ENCODE data around the gene CTDSPL2.

DNA sequence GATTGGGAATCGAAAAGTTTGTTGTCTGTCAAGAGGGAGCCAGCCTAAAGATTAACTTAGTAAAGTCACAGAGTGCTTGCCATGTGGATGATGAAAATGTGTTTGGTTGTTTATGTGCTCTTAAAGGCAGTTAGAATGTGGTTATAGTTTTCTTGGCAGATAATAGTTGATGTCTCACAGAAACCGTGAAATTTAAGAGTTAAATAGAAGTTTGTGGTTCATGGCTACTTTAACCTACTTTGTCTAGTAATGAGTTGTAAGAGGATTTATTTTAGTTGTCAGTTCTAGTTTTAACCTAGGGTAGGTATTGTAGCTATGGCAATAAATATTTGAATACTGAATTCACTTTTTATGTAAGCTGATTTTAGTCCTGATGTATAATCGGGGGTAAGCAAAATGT lies 73.1 kb downstream of the CTDSPL2 start:
- no peak for TF ChIP-seq EZH2phosphoT487 (IDR thresholded peaks at IDR 0.05; ENCODE audit: insufficient read depth, low read depth)
- TF ChIP-seq EZH2 (IDR thresholded peaks at IDR 0.05; ENCODE audit: insufficient read depth, poor library complexity, severe bottlenecking): no peak
